Right ventricle myocardium superior (tissue), 1 donor: ENCODE data around the gene BARHL2. TPM values are rescaled to one million over a fixed set of nuclear protein-coding genes. Genes with fewer than 3 reads are reported as not detected.

Experiments
- ATAC-seq: fragments of 200-7000 bp; cut with Tn5 transposase; one replicate; pipeline ENCODE4 v1.9.1; 2020; ENCODE audit warnings: mild to moderate bottlenecking; ENCODE audit not compliant: poor library complexity
- DNase-seq: peaks from one replicate; pipeline ENCODE4 v3.0.0-alpha.2; 2020
- intact Hi-C: fragments of 100-400 bp; cut with DNase I; formaldehyde crosslinking; loops from one replicate; pipeline ENCODE4 v1.11.2; 2022
- long read RNA-seq: library from polyadenylated mRNA; unstranded; transcript quantifications from one replicate; pipeline ENCODE4 v2.0.0, GENCODE V29; 2021
- total RNA-seq: library from RNA; stranded (reverse); fragmentation: NEBNext Ultra II Directional; extraction: Animal tissue kit (Norgen Biotek cat#: 25700); gene quantifications from one replicate; pipeline ENCODE4 v1.2.1, GENCODE V29; 2021
- donor health status: DM: no; HTN: yes; CAD: no; lungs with severe emphysema.

Gene BARHL2
- total RNA-seq = not detected
- long read RNA-seq = 0 reads

DNA sequence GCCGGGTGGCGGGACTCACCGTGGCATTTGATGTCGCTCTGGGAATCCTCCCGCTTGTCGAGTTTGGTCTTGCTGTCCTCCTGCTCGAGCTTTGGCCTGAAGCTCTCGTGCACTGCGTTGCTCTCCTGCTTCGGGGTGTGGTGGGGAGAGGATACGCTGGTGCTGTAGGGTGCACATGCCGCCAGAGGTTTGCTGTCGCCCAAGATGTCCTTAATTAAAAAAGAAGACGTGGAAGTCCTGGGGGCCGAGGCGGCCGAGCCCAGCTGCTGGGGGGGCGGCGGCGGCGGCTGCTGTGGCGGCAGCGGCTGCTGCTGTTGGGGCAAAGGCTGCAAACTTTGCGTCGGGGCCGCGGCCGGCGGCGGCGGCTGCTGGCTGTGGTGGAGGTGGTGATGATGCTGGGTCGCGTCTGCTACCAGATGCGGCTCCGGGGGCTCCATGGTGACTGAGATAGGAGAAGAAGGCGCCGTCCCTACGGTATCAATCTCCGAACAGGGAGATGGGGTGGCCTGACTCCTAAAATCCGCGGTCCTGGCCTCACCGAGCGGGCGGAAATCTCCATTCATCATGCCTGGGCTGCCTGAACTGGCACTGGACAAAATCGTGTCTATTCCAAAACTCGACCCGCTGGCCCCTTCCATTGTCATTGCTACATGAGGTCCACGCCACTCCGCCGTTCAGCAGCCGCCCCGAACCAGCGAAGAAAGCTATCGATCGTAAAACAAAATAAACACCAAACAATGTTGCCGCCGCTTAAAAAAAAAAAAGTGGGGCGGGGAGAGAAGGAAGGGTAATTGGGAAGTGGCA is at the start of gene BARHL2:
BARHL2 (minus strand) TSS at position 751 of the 804 bp plus-strand sequence; CDS start at position 644, 107 bp downstream.
- intact Hi-C loops = no loop called here

DNA sequence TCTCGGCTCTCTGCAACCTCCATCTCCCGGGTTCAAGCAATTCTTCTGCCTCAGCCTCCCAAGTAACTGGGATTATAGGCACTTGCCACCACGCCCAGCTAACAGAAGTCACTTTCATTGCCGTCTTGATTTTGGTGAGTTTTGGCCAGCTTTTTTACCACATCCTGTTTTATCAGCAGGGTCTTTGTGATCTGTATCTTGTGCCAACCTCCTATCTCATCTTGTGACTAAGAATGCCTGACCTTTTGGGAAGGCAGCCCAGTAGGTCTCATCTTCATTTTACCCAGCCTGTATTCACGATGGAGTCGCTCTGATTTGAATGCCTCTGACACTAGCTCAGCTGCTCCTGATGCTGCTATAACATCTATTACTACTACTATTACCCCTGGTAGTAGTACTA is 46.8 kb upstream of the BARHL2 start:
- DNase-seq = no peak
- no peak for ATAC-seq
- intact Hi-C loops = no loop called here

More for the DNA sequence above, at the start of gene BARHL2:
- DNase-seq (no peak), ATAC-seq (no peak)

DNA sequence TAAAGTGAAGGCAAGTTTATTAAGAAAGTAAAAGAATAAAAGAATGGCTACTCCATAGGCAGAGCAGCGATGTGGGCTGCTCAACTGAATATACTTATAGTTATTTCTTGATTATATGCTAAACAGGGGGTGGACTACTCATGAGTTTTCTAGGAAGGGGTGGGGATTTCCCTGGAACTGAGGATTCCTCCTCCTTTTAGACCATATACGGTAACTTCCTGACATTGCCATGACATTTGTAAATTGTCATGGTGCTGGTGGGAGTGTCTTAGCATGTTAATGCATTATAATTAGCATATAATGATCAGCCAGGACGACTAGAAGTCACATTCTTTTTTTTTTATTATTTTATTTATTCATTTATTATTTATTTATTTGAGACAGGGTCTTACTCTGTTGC is 46.4 kb upstream of the BARHL2 start:
- intact Hi-C loops = no loop called here
- DNase-seq (no peak), ATAC-seq (no peak)

DNA sequence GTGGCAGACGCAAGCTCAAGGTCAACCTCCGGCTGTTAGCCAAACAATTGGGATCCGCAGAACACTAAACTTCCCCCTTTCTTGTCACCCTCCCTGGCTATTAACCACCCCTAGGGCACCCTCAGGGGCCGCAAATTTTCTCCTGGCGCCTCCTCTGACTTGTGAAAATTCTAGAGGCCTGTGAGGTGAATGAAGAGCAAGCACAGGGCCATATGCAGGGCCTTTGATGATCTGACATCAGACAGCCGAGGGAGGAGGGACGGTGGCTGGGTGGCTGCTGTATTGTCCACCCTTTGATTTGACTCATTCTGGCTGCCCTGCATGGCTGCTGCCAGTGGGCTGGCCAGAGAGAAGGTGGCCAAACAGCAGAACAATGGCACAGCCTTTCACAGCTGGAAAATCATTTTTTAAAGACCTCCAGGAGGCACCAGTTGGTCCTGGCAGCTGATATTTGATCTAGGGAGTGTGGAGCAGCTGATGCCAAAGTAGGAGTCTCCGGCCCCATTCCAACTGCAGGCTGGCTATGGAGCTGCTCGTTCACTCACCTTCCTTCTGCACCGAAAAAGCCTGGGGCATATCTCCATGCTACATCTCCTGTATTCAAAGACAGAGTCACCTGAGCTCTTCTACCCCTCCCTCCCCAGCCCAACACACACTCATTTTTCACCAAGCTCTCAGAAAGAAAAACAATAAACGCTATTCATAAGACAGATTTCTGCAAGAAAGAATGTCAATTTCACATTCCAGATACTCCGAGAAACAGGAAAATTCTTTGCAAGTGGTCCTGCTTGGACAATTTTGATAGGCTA is 44.9 kb upstream of the BARHL2 start:
- DNase-seq (no peak), ATAC-seq (no peak)
- intact Hi-C loops = no loop called here

DNA sequence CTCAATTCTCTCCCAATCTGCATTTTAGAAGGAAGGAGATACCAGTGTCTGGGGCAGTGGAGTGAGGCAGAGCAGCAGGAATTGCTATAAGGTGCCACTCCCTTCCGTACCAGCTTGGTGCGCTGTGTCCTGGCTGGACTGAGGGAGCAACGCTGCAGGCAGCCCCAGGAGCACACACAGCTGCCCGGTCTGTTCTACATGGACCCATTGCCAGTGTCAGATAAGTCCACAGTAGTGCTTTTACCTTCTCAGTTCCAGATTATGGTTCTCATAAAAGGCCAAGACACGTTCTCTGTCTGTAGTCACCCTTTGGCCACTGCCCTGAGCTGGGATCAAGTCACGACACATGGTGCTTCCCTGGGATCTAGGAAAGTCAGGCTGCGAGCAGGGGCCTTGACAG is 44.1 kb upstream of the BARHL2 start:
- no peak for DNase-seq
- intact Hi-C loops = no loop called here
- no peak for ATAC-seq

DNA sequence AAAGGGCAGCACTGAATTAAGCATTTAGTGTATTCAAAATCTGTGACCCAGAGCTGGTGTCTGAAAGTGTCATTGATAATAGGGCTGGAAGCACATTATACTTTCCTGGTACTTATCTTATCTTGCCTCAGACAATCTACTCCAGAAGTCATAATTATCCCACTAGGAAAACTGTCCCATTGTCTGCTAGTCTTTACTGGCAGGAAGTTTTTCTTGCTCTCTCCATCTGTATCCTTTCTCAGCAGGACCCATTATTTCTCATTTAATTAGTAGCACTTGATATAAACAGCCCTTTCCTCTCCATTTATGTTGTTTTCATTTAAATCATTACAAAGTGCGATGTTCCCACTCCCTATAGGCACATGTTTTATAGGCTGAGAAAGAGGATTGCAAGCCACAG is 36.5 kb upstream of the BARHL2 start:
- no peak for ATAC-seq
- intact Hi-C loops = no loop called here

DNA sequence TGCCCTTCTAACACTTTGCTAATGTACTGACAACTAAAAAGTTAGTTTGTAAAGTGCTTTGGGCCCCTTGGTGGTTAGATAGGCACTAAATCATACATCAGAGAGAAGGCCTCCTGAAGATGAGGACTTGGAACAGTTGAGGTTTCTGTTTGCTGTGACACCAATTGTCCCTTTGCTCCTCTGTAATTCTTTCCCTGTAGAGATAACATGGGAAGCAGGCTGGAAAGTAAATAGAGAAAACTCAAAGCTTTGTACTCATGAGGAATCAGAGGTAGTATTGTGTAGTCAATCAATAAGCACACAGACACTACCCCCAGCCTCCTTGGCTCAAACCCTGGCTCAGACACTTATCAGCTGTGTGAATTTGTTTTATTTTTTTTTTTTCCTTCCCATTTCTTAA is 31.6 kb upstream of the BARHL2 start:
- DNase-seq = no peak
- intact Hi-C loops = no loop called here
- no peak for ATAC-seq

More for the DNA sequence above, 36.5 kb upstream of the BARHL2 start:
- DNase-seq = no peak

DNA sequence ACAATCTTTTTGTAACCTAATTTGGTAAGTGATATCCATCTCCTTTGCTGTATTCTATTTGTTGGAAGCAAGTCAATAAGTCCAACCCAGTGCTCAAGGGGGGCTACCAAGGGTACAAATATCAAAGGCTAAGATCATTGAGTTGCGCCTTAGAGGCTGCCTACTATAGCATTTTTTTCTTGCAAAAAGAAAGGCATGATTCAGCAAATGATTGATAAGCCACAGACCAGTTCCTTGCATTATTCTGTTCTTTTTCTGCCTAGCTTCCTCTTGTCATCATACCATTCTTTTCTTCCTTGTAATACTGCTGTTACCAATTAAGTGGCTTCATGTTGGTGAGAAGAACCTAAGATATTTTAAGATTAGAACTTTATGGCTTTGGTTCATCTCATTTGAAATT is 29.8 kb upstream of the BARHL2 start:
- no peak for DNase-seq
- intact Hi-C loops = no loop called here
- ATAC-seq = no peak

DNA sequence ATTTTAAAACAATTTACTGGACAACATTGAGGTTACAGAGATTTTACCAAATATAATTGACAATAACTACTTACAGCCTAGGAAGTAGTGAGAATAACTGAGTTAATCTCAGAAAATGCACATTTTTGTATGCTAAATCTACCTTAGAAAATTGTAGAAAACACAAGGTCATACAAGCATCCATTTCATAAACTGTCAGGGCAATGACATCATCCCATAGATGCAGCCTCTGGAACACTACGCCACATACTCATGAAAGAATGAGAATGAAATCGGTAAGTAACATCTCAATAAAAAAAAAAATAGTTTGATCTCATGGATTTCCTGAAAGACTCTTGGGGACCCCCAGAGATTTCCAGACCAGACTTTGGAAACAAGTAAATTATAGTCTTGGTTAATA is 28.9 kb upstream of the BARHL2 start:
- DNase-seq (no peak), ATAC-seq (no peak)
- intact Hi-C loops = no loop called here

DNA sequence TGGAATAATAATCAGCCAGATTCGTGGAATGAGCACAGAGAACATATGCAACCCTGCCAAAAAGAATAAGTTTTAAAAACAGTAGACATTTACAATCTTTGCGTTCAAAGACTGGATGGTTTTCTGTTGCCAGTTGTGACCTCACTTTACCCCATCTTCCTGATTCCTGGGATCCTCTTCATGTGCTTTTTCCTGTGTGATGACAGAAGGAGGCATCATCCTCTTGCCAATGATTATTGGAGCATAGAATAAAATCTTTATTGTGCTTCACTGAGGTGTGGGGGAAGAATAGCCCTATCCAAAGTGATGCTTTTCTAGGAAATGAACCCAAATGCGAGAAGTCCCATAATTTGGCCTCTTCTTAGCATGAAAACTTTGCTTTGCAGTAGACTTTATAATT is 15.0 kb upstream of the BARHL2 start:
- DNase-seq (no peak), ATAC-seq (no peak)
- intact Hi-C loops = no loop called here

DNA sequence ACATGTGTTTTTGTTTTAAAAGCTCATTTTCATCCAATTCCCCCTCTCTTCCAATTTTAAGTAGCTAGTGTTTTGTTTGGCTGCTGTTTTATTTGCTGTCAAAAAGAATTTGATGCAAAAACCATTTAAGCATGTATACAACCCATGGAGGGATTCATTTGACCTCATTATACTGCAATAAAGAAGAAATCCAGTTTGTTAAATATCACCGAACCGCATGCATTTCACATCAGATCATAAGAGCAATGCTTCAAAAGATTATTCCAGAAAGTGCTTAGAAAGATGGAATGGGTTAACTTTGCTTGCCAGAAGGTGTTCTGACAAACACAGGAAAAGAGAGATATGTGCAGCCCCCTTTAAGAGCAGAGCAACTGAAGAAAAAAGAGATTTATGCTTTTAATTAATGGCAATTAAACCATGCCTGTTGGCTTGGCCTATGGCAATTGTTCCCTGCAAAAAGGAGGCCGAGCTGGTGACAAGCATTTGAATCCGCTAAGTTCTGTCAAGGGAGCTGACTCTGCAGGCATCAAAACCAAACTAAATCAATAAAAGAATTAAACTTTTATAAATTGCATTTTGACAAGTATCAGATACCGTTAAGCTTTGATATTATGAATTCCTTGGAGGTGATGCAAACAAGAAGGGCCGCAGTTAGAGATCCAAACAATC is 14.4 kb upstream of the BARHL2 start:
- no peak for ATAC-seq
- no peak for DNase-seq
- intact Hi-C loops = no loop called here

DNA sequence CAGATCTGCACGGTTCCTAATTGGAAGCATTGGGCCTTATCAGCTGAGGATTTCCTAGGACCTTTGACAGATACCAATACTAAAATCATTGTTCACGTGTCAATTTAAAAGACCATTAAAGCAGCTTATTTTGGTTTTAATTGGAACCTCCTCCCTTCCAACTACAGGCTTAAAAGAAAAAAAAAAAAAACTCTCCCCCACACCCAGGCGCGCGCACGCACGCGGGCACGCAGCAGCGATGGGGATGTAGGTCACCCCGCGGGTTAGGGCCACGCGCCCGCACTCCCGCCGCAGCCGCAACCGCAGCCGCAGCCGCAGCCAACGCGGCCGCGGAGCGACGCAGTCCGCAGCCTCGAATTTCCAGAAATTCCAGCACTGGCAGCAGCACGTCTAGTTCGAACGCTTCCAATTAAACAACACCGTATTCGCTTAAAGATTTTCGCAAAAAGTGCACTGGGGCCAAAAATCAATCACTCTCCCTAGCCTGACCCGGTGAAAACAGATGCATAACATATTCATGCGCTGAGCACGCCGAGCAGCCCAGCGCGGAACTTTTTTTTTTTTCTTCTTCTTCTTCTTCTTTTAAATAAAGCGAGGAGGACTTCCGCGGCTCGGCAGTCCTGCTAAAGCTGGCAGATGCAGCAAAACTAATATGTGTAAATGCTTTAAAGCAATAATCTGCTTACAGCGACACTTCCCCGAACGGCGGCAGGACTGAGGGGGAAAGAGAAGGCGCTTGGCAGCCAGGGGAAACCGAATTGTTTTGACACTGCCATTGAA is 13.3 kb upstream of the BARHL2 start:
- ATAC-seq = no peak
- DNase-seq = no peak
- intact Hi-C loops = no loop called here

DNA sequence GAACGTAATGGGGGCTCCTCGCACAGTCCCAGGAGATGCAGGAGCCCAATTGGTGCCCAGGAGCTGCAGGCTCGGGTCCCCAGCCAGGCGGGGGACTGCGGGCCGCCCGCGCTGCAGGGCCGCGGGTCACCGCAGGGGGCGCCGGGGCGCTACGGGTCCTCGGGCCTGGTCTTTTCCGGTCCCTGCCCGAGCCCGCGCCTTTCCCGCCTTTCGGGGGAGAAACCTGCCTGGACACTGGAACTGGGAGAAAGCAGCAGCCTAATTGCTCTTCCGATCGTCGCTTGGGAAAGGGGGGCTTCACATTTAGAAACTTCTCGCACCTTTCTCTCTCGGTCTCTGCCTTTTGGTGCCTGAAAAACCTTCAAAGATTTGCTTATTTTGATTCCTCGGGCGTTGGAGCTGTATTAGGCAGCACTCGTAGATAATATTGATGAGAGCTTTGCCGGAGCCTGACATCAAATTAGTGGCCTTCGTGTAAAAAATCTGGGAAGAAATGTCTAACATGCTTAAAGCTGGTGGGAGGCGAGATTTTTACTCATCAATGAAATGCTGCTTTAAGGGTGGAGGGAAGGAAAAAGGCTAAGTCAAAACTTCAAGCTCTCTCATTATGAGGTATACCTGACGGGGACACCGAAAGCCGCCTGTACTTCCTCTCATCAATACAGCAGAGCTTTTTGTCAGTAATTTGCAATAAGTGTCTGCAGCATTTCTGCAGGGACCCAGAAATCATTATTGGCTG is 12.6 kb upstream of the BARHL2 start:
- intact Hi-C loops = no loop called here
- DNase-seq = no peak
- ATAC-seq = no peak

DNA sequence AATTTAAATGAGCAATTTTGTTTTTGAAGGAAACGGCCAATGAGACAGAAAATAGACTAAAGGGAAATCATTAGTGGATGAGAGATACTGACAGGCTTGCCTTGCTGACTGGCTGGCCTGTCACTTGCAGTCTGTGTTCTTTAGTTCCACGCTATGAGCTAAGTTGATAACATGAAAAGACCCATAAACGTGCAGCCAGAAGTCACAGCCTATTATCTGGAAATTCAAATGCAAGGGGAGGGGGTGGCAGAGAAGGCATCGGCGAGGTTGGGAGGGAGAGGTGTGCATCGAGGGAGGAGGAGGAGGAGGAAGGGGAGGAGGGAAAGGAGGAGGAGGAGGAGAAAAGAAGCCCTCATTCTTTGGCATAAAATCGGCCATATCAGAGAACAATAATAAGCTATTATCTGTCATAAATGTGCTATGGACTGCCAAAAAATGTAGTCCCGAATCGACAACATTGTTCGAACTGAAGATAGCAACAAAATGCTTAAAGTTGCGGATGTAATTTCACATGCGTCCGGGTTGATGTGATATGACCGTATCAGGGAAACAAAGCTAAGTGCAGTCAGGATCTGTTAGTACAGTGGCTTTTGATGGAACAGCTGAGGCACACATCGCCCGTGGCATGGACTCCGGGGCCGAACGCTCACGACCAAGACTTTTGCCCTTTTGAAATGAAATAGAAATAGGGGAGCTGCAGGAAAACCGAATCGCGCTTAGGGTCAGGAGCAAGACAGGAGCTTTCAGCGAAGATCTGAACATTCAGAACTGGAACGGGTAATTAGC is 11.6 kb upstream of the BARHL2 start:
- ATAC-seq (no peak), DNase-seq (no peak)
- intact Hi-C loops = no loop called here

DNA sequence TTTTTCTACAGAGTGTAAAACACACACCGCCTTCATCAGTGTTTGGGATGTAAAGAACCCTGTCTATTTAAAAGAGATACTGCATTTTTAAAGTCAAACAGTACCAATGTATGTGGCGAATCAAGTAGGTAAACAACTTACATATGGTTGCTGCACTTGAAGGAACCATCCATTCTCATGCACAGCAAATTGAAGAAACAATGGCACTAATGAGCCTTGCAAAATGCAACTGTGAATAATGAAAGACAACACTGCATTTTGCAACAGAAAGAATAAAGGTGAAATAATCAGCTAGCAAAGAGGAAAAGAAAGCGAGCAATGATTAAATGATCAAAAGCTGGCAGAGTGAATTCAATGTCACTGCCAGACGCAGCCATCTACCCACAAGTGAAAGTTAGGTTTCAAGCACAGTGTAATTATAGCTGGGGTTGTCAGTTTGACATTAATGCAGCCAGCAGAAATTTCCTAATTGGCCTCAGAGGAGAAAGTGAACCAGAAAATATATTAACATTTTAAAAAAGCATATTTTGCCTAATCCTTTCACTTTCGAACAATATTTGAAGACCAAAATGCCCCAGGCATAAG is 10.9 kb upstream of the BARHL2 start:
- intact Hi-C loops = no loop called here
- ATAC-seq = no peak
- DNase-seq = no peak

DNA sequence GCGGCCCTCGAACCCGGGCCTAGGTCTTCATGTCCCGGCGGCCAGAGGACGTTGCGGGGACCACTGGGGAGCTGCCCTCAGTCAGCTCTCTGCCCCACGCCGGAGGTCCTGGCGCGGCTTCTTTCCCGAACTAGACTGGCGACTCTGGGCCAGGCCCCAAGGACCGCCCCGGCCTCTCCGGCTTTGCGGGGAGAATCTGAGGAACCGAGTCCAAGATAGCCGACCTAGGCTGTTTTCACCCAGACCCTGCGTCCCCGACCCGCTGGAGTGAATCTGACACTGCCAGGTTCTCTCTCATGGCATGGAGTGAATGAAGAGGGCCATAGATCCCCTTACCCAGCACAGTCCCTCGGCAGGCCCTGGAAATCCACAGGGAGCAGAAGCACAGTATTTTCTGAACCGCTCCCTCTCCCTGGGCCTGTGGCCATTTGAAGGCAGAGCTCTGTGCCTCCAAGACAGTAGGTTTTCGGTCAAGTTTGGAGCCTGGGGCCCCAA is 9.9 kb upstream of the BARHL2 start:
- DNase-seq = no peak
- intact Hi-C loops = no loop called here
- no peak for ATAC-seq

DNA sequence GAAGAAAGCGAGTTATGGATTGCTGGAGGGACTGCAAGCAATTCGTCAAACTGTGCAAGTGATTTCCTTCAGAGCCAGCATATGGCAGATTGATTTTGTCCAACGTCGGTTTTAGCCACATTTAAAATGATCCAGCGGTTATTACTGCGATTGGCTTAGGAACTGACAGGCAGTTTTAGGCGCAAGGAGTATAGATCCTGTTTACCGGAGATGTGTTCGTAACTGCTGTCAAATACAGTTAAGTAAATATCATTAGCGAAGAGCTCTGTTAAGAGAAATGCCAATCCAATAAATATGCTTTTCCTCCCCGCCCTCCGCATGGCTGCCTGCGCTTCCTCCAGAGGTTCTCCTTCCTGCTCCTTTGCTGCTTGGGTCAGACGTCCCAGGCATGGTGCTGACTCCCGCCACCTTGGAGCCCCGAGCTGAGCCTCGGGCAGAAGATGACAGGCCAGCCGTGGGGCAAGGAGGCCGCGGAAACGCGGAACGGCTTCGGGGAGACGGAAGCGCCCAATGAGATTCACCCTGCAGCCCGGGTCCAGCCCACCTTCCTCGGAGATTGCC is 9.4 kb upstream of the BARHL2 start:
- ATAC-seq = no peak
- intact Hi-C loops = no loop called here
- DNase-seq = no peak
